NCI-H2029 treated with DMSO at 0.1 percent for 48 hours (cell line): Measurements from ENCODE around the gene C10orf105.

Source experiments
- DNase-seq: peaks from one replicate; lab custom pipeline; 2025; lab: John Stamatoyannopoulos, UW

Gene C10orf105, protein sequence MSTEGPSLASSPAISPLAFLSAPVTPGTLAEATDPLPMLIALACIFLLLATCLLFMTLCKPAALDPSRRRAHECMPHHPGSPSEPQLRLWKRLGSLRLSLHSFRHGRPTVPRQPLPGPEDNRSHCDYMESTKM

GRCh38 chr10:71719464-71720201 lies at the start of gene C10orf105:
Gene C10orf105, minus strand, starts transcription at chr10:71719778. Its CDS starts 3,441 bp downstream, at chr10:71716337.
- DNase-seq: no peak

DNA sequence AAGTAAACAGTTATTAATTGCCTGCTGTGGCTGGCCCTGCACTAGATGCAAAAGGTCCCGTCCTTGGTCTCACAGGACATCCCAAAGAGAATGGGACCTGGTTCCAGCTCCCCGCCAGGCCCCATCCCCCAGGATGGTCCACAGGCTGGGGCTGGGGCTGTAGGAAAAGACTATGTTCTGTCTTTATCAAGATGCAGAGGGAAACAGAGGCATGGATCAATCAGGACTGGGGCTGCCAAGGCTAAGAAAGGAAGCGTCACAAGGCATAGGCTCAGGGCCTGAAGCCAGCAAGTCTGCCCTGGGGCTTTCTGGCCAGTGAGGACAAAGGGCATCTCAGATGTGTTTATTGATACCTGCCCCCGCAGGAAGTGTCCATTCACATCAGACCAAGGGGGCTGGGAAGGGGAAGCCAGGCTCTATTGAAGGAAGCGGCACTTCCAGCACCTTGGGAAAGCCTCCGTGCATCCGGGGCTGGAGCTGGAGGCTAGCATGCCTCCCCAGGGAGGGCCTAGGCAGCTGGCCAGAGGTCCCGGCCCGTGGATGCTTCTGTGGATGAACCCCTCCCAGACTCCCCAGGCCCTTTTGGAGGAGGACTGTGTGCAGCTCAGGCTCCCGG lies 48.0 kb upstream of the C10orf105 start:
- no peak for DNase-seq

DNA sequence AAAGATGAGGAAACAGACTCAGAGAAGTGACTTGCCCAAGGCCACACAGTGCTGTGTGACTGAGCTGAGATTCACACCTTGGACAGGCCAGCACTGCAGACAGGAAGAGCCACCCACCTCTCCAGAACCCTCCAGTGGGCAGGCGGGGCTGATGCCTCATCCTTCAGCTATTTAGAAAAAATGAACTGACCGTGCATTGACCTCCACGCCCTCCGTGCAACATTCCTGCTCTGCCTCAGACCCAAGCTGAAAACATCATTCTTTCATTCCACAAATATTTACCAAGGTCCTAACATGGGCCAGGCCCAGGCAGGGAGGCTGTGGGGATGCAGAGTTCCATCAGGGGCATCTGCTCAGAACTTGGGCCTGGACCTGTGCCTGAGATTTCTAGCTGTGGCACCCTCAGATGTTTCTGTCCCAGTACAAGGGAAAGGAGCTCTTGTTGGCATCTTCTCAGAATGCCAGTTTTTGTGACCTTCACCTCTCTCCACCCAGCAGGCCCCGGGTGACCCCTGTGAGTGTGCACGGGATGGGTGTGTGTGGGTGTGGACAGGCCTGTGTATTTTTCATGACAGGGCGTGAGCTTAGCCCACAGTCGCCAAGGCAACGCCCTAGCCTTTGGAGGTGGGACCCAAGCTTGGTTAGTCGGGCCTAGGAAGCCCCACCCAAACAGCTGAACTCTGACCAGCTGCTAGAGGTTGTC lies 47.3 kb upstream of the C10orf105 start:
- DNase-seq: no peak

GRCh38 chr10:71765906-71766716 lies 46.5 kb upstream of the C10orf105 start:
- no peak for DNase-seq

DNA sequence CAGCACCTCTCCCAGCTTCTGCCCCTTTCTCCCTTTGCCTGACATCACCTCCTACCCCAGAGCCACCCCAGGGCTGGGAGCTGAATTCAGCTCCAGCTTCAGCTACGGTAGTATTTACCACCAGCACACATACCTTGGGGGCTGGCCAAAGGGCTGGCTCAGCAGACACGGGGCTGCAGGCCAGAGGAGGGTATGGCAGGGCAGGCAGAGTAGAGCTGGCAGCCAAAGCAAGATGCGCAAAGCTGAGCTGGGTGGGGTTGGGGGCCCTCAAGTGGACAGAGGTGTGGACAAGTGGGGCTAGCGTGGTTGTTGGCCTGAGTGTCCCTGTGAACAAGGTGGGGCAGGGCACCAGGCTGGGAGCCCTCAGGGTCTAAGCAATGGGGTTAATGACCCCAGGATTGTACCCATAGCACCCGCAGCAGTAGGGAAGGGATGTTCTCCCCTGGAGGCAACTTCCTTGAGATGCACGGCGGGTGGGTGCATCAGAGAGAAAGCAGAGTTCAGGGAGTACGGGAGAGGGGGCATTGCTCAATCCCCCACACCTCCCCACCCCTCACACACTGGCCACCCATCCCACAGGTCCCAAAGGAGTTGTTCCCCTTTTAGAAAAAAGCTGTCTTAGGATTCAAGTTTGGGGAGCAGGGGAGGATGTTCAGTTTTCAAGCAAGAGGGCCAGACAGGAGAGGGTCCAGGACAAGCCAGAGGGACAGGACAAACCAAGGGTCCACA lies 45.8 kb upstream of the C10orf105 start:
- DNase-seq: no peak

DNA sequence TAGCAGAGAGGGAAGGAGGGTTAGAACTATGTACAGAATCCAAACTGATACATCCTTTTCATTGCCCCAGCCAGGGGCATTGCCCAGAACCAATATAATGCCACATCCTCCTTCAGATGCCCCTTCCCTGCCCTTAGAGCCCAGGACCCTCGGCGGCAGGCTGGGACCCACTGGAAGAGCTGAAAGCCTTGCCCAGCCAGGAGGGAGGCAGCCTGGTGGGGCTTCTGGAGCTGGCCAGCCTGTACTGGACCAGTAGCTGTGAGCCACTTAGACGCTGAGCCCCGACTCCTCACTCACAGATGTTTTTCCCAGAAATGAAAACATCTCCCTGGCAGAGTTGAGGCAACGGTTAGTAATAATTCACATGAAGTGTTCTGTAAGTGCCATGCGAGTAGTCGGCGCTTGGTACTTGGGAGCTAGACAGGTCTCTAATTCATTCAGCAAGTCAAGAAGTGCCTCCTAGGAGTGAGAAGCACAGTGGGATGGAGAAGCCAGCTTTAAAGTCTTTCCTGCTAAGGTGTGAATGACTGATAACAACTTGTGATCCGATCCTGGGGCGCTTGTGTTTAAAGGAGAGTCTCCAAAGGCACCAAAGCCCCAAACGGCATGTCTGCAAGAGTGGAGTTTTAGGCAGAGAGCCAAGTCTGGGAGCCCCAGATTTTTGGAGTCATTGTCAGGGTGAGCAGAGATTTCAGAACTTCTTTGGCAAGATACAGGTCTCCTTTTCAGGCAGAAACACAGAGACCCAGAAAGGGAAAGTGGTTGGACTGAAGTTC lies 44.0 kb upstream of the C10orf105 start:
- no peak for DNase-seq

- no peak for DNase-seq
Observed at GRCh38 chr10:71762324-71762723, 42.7 kb upstream of the C10orf105 start.

- no peak for DNase-seq
Observed at GRCh38 chr10:71761541-71762113, 42.0 kb upstream of the C10orf105 start.

GRCh38 chr10:71761105-71761511 lies 41.5 kb upstream of the C10orf105 start:
- DNase-seq: no peak

- DNase-seq: no peak
Observed at GRCh38 chr10:71757399-71757922, 37.9 kb upstream of the C10orf105 start.

DNA sequence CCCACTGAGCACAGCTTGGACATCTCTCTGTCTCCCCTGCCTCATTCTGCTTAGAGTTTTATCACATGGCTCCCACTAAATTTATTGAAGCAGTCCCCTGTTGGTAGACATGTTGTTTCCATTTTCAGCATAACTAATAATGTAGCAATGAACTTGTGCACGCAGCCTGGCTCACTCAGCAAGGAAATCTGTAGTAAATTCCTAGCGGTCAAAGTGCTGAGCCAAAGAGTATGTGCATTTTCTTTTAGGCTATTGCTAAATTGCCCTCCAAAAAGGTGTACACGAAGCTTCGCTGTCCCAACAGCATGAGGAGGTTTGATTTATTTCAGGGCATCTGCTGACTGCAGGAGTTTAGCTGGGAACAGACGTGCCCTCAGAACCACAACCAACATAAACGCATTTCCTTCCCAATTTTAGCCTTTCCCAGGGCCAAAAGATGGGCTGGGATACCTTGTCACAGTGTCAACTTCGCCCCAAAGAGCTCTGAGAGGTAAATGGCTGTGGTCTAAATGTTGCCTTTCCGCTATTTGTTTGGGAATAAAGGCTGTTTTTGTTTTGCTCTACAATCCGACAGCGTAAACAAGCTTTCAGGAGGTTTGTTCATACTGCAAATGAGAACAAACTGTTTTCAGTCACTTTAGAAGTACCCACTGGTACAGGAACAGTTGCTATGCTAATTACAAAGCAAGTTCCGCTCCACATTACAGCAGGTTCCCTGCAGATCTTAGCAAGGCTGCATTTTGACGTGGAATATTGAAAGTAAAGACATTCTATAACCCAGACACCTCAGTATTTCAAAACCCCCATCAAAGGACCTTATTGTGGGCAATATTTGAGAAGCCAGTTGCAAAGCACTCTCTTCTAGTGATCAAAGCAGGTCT lies 37.0 kb upstream of the C10orf105 start:
- DNase-seq: no peak

- DNase-seq: no peak
Observed at GRCh38 chr10:71755179-71755879, 35.8 kb upstream of the C10orf105 start.

DNA sequence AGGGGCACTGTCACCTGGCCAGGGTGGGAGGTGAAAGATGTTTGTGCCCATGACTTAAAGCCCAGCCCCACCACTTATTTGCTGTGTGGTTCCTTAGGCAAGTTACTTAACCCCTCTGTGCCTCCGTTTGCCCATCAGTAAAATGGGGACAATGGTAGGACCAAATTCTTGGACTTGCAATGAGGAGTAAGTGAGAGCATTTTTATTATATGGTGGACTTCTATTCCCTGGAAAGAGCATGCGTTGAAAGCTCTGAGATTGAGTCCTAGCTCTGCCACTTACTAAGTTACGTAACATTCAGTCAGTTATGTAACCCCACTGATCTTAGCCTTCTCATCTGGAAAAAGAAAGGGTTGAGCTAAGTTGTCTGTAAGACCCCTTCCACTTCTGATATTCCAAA lies 35.0 kb upstream of the C10orf105 start:
- no peak for DNase-seq

- DNase-seq: no peak
Observed at GRCh38 chr10:71753960-71754505, 34.5 kb upstream of the C10orf105 start.

DNA sequence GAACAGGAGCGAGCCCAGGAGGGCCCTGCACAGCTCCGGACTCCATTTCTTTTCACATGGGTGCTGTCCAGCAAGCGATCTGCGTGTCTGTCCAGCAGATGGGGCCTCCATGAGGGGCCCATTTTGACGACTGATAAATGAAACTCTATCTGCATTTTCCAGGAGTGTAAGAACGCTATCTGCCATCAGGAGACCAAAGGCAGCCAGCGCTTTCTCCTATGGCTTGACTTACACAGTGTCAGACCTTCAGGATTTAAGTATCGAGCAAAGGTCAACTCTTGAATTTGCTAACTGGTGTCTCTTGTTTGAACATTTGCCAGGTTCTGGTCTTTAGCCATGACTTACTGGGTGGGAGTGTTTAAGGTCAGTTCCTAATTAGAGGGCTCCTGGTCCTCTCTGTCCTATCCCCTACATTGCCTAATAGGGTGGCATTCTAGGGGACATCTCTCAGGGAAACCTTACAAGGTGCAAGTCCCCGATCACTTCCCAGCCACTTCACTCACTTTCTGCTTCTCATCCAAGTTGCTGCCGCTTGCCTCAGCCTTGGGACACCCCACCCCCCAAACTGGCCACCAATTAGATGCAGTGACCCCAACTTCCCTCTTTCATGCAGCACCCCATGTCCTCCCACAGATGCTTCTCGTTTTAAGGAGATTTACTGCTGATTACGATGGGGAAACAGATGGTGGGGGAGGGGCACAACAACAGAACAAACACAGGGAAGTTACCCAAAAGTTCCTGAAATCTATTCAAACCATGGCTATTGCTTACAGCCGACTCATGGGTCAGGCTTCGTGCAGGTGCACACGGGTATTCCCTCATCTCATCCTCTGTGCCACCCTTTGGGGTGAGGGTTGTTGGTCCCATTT lies 33.7 kb upstream of the C10orf105 start:
- no peak for DNase-seq

GRCh38 chr10:71752391-71753090 lies 33.0 kb upstream of the C10orf105 start:
- DNase-seq: no peak
